K562 (cell line): ENCODE results near the gene MAP4K4. TPM values are rescaled to one million over a fixed set of nuclear protein-coding genes. Genes with fewer than 3 reads are reported as not detected.
A peak's percentile ranks its signal among the peaks of the same experiment; 100 is the strongest.

ENCODE experiments used
- ATAC-seq: fragments of 200-7000 bp; cut with Tn5 transposase; 3 replicates; pipeline ENCODE4 v1.9.1; 2020; ENCODE audit warnings: moderate library complexity
- BruUV-seq: library from RNA; stranded (reverse); fragments of 400-500 nt; replicated peaks from 2 replicates; lab custom pipeline; 2021; lab: Mats Ljungman, UMichigan
- CTCF ChIA-PET: fragments of 300-600 bp; formaldehyde crosslinking; extraction: SDS; loops from one replicate; lab custom pipeline; 2021; ENCODE audit warnings: low intra/inter-chr PET ratio; lab: Yijun Ruan, JAX
- POLR2A ChIA-PET: fragments of 300-600, 350-650 bp; sonication (Branson Sonifier 250); formaldehyde crosslinking; extraction: SDS; loops from one replicate; lab custom pipeline; 2021; ENCODE audit warnings: antibody characterized with exemption, inconsistent platforms; lab: Yijun Ruan, JAX
- DNase-seq, 4 experiments: peaks; one replicate each; pipeline versions ENCODE4 v3.0.0 to v3.0.0-alpha.2; 2011 to 2018; ENCODE audit warnings: low spot score in 3 of 4, mixed read lengths in 3 of 4; ENCODE audit errors: extremely low read depth in 1 of 4
- FAIRE-seq: peaks from 2 replicates; lab custom pipeline; 2011; peaks lifted over from hg19 to GRCh38; lab: Jason Lieb, UNC
- H2AFZ ChIP-seq: 2 replicates; pipeline ENCODE4 v1.6.0; 2011; ENCODE audit warnings: low read depth, low read length, control low read depth, inconsistent platforms
- H3K27ac ChIP-seq: fragments of 200-600 bp; 3 replicates; pipeline ENCODE4 v1.8.0; 2011; ENCODE audit warnings: low read depth, mild to moderate bottlenecking, control low read depth, inconsistent platforms, low read length, moderate library complexity, mixed read lengths; ENCODE audit errors: extremely low read depth
- H3K27me3 ChIP-seq, 2 experiments: fragments of 300-600 bp in 1 of 2; 2 replicates in 1 of 2; 3 replicates in 1 of 2; pipeline versions ENCODE4 v1.6.0 to v1.8.0; 2011; ENCODE audit warnings: inconsistent platforms in 2 of 2, low read length in 2 of 2, mild to moderate bottlenecking in 1 of 2, mixed read lengths in 1 of 2, moderate library complexity in 1 of 2; ENCODE audit not compliant: control insufficient read depth in 2 of 2, insufficient read depth in 2 of 2
- H3K36me3 ChIP-seq: fragments of 300-600 bp; 3 replicates; pipeline ENCODE4 v1.8.0; 2011; ENCODE audit warnings: mild to moderate bottlenecking, low read length, inconsistent platforms; ENCODE audit not compliant: control insufficient read depth, insufficient read depth
- H3K4me1 ChIP-seq, 2 experiments: fragments of 200-600 bp in 1 of 2; replicated peaks in 1 of 2; 2 replicates in 1 of 2; 3 replicates in 1 of 2; pipeline versions ENCODE4 v1.5.1 to v1.8.0; 2011; ENCODE audit warnings: inconsistent platforms in 2 of 2, low read length in 2 of 2, mild to moderate bottlenecking in 1 of 2, mixed read lengths in 1 of 2, moderate library complexity in 1 of 2; ENCODE audit not compliant: control insufficient read depth in 2 of 2, insufficient read depth in 2 of 2
- H3K4me2 ChIP-seq: 2 replicates; pipeline ENCODE4 v1.6.1; 2011; ENCODE audit warnings: low read length, control low read depth, inconsistent platforms, mixed read lengths; ENCODE audit not compliant: insufficient read depth
- H3K4me3 ChIP-seq: fragments of 200-600 bp; sonication (generic), shearing (Covaris generic); 2 replicates; pipeline ENCODE4 v1.5.1; 2016; ENCODE audit warnings: control low read depth, inconsistent platforms
- H3K79me2 ChIP-seq: fragments of 200-600 bp; 3 replicates; pipeline ENCODE4 v1.8.0; 2011; ENCODE audit warnings: low read length, inconsistent platforms; ENCODE audit not compliant: control insufficient read depth, insufficient read depth
- H3K9ac ChIP-seq, 2 experiments: 2 replicates each; pipeline versions ENCODE4 v1.6.0 to v1.6.1; 2011; ENCODE audit warnings: low read depth in 2 of 2, low read length in 2 of 2, control low read depth in 1 of 2, inconsistent platforms in 1 of 2, mild to moderate bottlenecking in 1 of 2, mixed read lengths in 1 of 2; ENCODE audit not compliant: insufficient read depth in 1 of 2
- H3K9me1 ChIP-seq: one replicate; pipeline ENCODE4 v1.6.0; 2011; ENCODE audit warnings: inconsistent platforms, mild to moderate bottlenecking, low read length, moderate library complexity; ENCODE audit not compliant: control insufficient read depth, insufficient read depth
- H3K9me3 ChIP-seq: replicated peaks from 2 replicates; pipeline ENCODE4 v1.5.1; 2011; ENCODE audit warnings: low read depth, low read length, inconsistent platforms; ENCODE audit not compliant: control insufficient read depth, insufficient read depth
- H4K20me1 ChIP-seq: replicated peaks from 2 replicates; pipeline ENCODE4 v1.6.1; 2011; ENCODE audit warnings: low read length, inconsistent platforms, mixed read lengths; ENCODE audit not compliant: control insufficient read depth, insufficient read depth
- CEBPB ChIP-seq: fragments of 450-650 bp; IDR thresholded peaks from 2 replicates; pipeline ENCODE4 v1.6.1; 2016; ENCODE audit warnings: missing genetic modification characterization, missing compliant biosample characterization
- DPF2 ChIP-seq: fragments of 450-650 bp; IDR thresholded peaks from 2 replicates; pipeline ENCODE4 v1.6.1; 2016
- EP300 ChIP-seq: IDR thresholded peaks from 2 replicates; pipeline ENCODE4 v1.6.1; 2012; ENCODE audit warnings: low read length, improper control_type of control experiment
- GABPA ChIP-seq: fragments of 200-800 bp; sonication (Bioruptor generic); conservative IDR thresholded peaks from 2 replicates; pipeline ENCODE4 v1.6.1; 2016; ENCODE audit warnings: low read depth, missing genetic modification characterization, missing compliant biosample characterization
- HMG20B ChIP-seq: fragments of 250-450 bp; sonication (Bioruptor Pico); IDR thresholded peaks from 2 replicates; pipeline ENCODE4 v1.5.0; 2021; ENCODE audit warnings: mild to moderate bottlenecking
- IFI16 ChIP-seq: fragments of 250-450 bp; sonication (Bioruptor Pico); IDR thresholded peaks from 2 replicates; pipeline ENCODE4 v2.1.2; 2022; ENCODE audit warnings: mild to moderate bottlenecking, inconsistent platforms
- KDM5B ChIP-seq: fragments of 200-600 bp; sonication (generic); IDR thresholded peaks from 2 replicates; pipeline ENCODE4 v1.6.1; 2012; ENCODE audit warnings: low read depth, mild to moderate bottlenecking, moderate library complexity, low read length, control low read depth, inconsistent platforms; ENCODE audit not compliant: insufficient replicate concordance
- MCM2 ChIP-seq: fragments of 450-650 bp; IDR thresholded peaks from 2 replicates; pipeline ENCODE4 v1.6.1; 2017; ENCODE audit warnings: low read depth, mild to moderate bottlenecking
- MED1 ChIP-seq: sonication (generic); formaldehyde crosslinking; IDR thresholded peaks from 2 replicates; pipeline ENCODE4 v1.8.1; 2023; ENCODE audit warnings: missing genetic modification reagents, borderline replicate concordance
- RBM34 ChIP-seq: fragments of 200-400 bp; formaldehyde crosslinking; IDR thresholded peaks from 2 replicates; pipeline ENCODE4 v1.6.1; 2018; ENCODE audit warnings: low read length, borderline replicate concordance; ENCODE audit not compliant: insufficient read depth
- SRSF3 ChIP-seq: fragments of 200-400 bp; formaldehyde crosslinking; IDR thresholded peaks from 2 replicates; pipeline ENCODE4 v1.6.1; 2016; ENCODE audit warnings: mild to moderate bottlenecking, low read length, moderate library complexity; ENCODE audit not compliant: insufficient read depth
- SRSF9 ChIP-seq: fragments of 200-400 bp; formaldehyde crosslinking; IDR thresholded peaks from 2 replicates; pipeline ENCODE4 v1.6.1; 2017; ENCODE audit warnings: low read depth, low read length, borderline replicate concordance
- TRIM24 ChIP-seq, 2 experiments: fragments of 450-650 bp; IDR thresholded peaks; 2 replicates each; pipeline ENCODE4 v1.6.1; 2016
- ZC3H8 ChIP-seq: fragments of 450-650 bp; IDR thresholded peaks from 2 replicates; pipeline ENCODE4 v1.6.1; 2017
- ZNF232 ChIP-seq: sonication (generic); formaldehyde crosslinking; IDR thresholded peaks from 2 replicates; pipeline ENCODE4 v1.8.0; 2022; ENCODE audit warnings: mild to moderate bottlenecking, missing genetic modification reagents
- ZNF398 ChIP-seq: fragments of 250-450 bp; sonication (Bioruptor Pico); IDR thresholded peaks from 2 replicates; pipeline ENCODE4 v1.8.0; 2021; ENCODE audit warnings: moderate library complexity, mild to moderate bottlenecking, inconsistent platforms
- WGBS: fragments of 100-300 bp; shearing (Covaris generic); methylation state at CpG from one replicate; pipeline ENCODE4 v1.1.6; 2016; ENCODE audit warnings: low coverage, mixed read lengths; ENCODE audit not compliant: insufficient coverage; ENCODE audit errors: missing lambda C conversion rate; 5-methylcytosine and 5-hydroxymethylcytosine counted together
- in situ Hi-C: fragments of 300-500 bp; cut with MboI; formaldehyde crosslinking; loops from 4 replicates; pipeline ENCODE4 v1.15.0; 2018; ENCODE audit warnings: inconsistent platforms, mixed read lengths
- intact Hi-C: fragments of 100-400 bp; cut with micrococcal nuclease; formaldehyde crosslinking; loops from 2 replicates; pipeline ENCODE4 v1.14.2; 2022
- polyA plus RNA-seq, 8 experiments: library from polyadenylated mRNA; depleted of rRNA in 4 of 8; stranded (reverse) in 5 of 8; unstranded in 3 of 8; fragments of >200 nt; fragmentation: Nextera tagmentation in 2 of 8; fragmentation: Illumina TruSeq in 1 of 8; extraction: Ambion mirVana in 2 of 8; extraction: Trizol in 1 of 8; gene quantifications; 2 replicates each; pipeline versions ENCODE4 v1.2.1 to v1.2.3, GENCODE V29; 2011 to 2014; ENCODE audit warnings: inconsistent platforms in 1 of 8, missing spikeins in 1 of 8
- total RNA-seq, 7 experiments: library from RNA; depleted of rRNA in 6 of 7; stranded (reverse); fragments of >200 nt in 6 of 7; fragmentation: Illumina TruSeq in 2 of 7; extraction: Trizol in 2 of 7; gene quantifications; 2 replicates each; pipeline versions ENCODE4 v1.2.1 to v1.2.3, GENCODE V29; 2011 to 2021; ENCODE audit warnings: low replicate concordance in 1 of 7

MAP4K4 gene
- total and polyA plus RNA-seq, 9 of the 15 experiments (the other 6 are each of a cell fraction or from before 2014, with no cell fraction given), result 7.6 to 76.4 (median 50.6) TPM

- no peak for TF ChIP-seq HMG20B (CRISPR knock-in tag)
- TF ChIP-seq GABPA (tag), result no peak
- no peak for TF ChIP-seq RBM34
- no peak for TF ChIP-seq ZNF398
- no peak for TF ChIP-seq MCM2
- TF ChIP-seq ZC3H8, result no peak
These were observed 4.7 kb upstream of the MAP4K4 start (continued) for GRCh38 chr2:101692766-101693165.

GRCh38 chr2:101693991-101694588 is 3.4 kb upstream of the MAP4K4 start:
- H3K9me3 ChIP-seq, result no peaks in the 10 kb centered on the region
- POLR2A ChIA-PET, result interaction anchor here (1.0 kb wide), 2 partner anchors 10 to 11 kb away, joined by 3 read pairs; no protein-coding TSS in a partner anchor
- CTCF ChIA-PET, result no interaction called here
- no peaks in the 10 kb centered on the region for H3K36me3 ChIP-seq
- peaks cover 9 to 22% of the 10 kb centered on the region in 2 experiments for H3K4me1 ChIP-seq
- no peaks in the 10 kb centered on the region for H4K20me1 ChIP-seq
- no peak overlapping the region for H3K4me3 ChIP-seq
- no peak overlapping the region for H3K9ac ChIP-seq
- in situ Hi-C loops (no loop called here), intact Hi-C loops (no loop called here)
- no TSS peak for BruUV-seq
- WGBS, result 40% methylated on average over 3 of the region's 3 CpGs
- H3K27ac ChIP-seq, result no peak overlapping the region
- DNase-seq, result peak in 1 of 4 experiments; percentile 44
- peak; percentile 42 for FAIRE-seq
- H3K4me2 ChIP-seq, result no peak overlapping the region
- ATAC-seq, result peak; percentile 25
- TF ChIP-seq CEBPB (tag) (peak; percentile 25; the same call in 1 of the 2 replicates), EP300 (peak; percentile 3; the same call in 1 of the 2 replicates), KDM5B (no peak), SRSF3 (no peak), TRIM24 (IDR thresholded peaks at IDR 0.05) (no peak), DPF2 (no peak; the same call in 1 of the 2 replicates), MED1 (CRISPR knock-in tag) (no peak), SRSF9 (no peak), IFI16 (CRISPR knock-in tag) (no peak), ZNF232 (CRISPR knock-in tag) (no peak)
- H3K79me2 ChIP-seq, result peaks cover 10% of the 10 kb centered on the region
- H3K27me3 ChIP-seq, result no peaks in the 10 kb centered on the region
- peak overlapping the region; percentile 71; the same call in 1 of the 2 replicates for H2AFZ ChIP-seq
- no peaks in the 10 kb centered on the region for H3K9me1 ChIP-seq
